Adipocyte (in vitro differentiated cells): ENCODE data around the gene VPS26C.

Experiments used
- DNase-seq: peaks from one replicate; pipeline ENCODE4 v3.0.0-alpha.2; 2015; ENCODE audit warnings: low read depth
- H3K27me3 ChIP-seq: replicated peaks from 2 replicates; pipeline ENCODE4 v1.7.0; 2013; ENCODE audit warnings: mild to moderate bottlenecking, low read length, moderate library complexity; ENCODE audit not compliant: control insufficient read depth, insufficient read depth
- H3K36me3 ChIP-seq: 2 replicates; pipeline ENCODE4 v1.7.0; 2013; ENCODE audit warnings: low read length, mild to moderate bottlenecking, moderate library complexity; ENCODE audit not compliant: control insufficient read depth, insufficient read depth, severe bottlenecking
- H3K4me1 ChIP-seq: 2 replicates; pipeline ENCODE4 v1.7.0; 2013; ENCODE audit warnings: mild to moderate bottlenecking, low read length, moderate library complexity; ENCODE audit not compliant: control insufficient read depth, insufficient read depth
- H3K4me3 ChIP-seq: 2 replicates; pipeline ENCODE4 v1.7.0; 2013; ENCODE audit warnings: mild to moderate bottlenecking, low read length, moderate library complexity
- H3K9ac ChIP-seq: 2 replicates; pipeline ENCODE4 v1.7.0; 2013; ENCODE audit warnings: mild to moderate bottlenecking, low read length, moderate library complexity
- H3K9me3 ChIP-seq: 2 replicates; pipeline ENCODE4 v1.7.0; 2013; ENCODE audit warnings: mild to moderate bottlenecking, low read length, moderate library complexity; ENCODE audit not compliant: control insufficient read depth

VPS26C gene

DNA sequence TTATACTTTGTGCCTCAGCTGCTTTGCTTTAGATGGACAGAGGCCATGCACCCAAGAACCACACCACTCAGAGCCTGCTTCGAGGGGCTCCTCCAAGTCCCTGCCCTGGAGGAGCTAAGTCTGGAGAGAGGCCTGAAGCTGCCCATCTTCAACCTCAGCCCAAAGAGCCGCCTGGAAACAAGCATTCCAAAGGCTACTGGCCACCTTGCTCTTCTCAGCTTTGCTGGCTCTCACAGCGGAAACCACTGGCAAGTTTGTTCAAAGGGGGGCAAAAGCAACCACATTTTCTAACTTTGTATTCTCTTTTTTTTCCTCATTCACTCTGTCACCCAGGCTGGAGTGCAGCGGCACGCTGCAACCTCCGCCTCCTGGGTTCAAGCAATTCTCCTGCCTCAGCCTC, 23.2 kb downstream of the VPS26C start:
- DNase-seq = no peak
- no peaks in the 10 kb centered on the region for H3K9me3 ChIP-seq
- no peak overlapping the region for H3K4me3 ChIP-seq
- peaks cover 15% of the 10 kb centered on the region for H3K36me3 ChIP-seq
- no peak overlapping the region for H3K9ac ChIP-seq
- H3K27me3 ChIP-seq = no peaks in the 10 kb centered on the region
- H3K4me1 ChIP-seq = peaks cover 4% of the 10 kb centered on the region

DNA sequence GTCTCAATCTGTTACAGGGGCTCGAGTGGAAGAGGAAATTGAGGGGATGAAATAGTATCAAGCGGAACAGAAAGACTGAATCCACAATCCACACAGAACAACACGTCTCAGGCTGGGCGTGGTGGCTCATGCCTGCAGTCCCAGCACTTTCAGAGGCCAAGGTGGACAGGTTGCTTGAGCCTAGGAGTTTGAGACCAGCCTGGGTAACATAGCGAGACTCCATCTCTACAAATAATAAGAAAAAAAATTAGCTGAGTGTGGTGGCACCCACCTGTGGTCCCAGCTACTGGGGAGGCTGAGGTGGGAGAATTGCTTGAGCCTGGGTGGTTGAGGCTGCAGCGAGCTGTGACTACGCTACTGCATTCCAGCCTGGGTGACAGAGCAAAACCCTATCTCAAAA, 25.7 kb downstream of the VPS26C start:
- H3K36me3 ChIP-seq = peaks cover 40% of the 10 kb centered on the region

DNA sequence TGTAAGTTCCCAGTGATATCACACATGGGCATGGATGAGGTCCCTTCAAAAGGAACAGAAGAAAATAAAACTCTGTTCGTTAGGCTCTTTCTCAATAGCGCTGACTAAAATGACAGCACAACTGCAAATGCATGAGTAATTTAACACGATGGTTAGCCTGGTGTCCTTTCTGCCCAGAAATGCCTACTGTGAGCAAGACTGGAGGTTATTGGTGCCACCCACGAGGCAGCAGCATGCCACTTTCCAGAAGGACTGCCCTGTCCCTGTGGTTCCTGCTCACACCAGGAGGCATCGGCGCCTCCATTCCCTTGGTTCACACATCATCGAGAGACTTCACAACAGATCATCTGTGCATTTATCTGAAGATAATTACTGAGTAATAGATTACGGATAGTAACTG, 26.2 kb downstream of the VPS26C start:
- Histone ChIP-seq H3K9ac (no peak overlapping the region), H3K27me3 (no peaks in the 10 kb centered on the region), H3K36me3 (peaks cover 42% of the 10 kb centered on the region), H3K9me3 (no peaks in the 10 kb centered on the region), H3K4me3 (no peak overlapping the region), H3K4me1 (no peaks in the 10 kb centered on the region)
- DNase-seq = no peak

More for the DNA sequence above, 25.7 kb downstream of the VPS26C start:
- Histone ChIP-seq H3K9ac (no peak overlapping the region), H3K4me1 (no peaks in the 10 kb centered on the region), H3K9me3 (no peaks in the 10 kb centered on the region), H3K27me3 (no peaks in the 10 kb centered on the region), H3K4me3 (no peak overlapping the region)
- DNase-seq = no peak

DNA sequence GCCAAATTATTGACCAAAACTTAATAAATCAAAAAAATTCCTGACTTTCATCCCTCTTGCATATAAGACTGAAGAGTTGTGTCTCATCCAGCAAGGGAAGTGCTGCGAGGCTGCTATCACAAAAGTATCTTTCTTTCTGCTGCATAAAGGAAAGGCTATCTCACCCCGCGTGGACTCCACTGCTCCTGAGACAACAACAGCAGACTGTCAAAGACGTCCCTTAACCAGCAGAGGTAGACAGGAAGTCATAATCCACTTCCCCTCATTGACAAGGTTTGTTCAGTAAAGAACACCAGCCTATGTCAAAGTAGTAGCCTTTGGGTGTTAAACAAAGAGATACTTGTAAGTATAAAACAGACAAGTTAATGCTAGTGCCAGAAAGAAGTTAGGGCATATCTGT, 29.4 kb downstream of the VPS26C start:
- peaks cover 44% of the 10 kb centered on the region for H3K36me3 ChIP-seq
- no peaks in the 10 kb centered on the region for H3K9me3 ChIP-seq
- H3K9ac ChIP-seq = no peak overlapping the region
- no peaks in the 10 kb centered on the region for H3K4me1 ChIP-seq
- DNase-seq = no peak
- no peaks in the 10 kb centered on the region for H3K27me3 ChIP-seq
- H3K4me3 ChIP-seq = no peak overlapping the region

DNA sequence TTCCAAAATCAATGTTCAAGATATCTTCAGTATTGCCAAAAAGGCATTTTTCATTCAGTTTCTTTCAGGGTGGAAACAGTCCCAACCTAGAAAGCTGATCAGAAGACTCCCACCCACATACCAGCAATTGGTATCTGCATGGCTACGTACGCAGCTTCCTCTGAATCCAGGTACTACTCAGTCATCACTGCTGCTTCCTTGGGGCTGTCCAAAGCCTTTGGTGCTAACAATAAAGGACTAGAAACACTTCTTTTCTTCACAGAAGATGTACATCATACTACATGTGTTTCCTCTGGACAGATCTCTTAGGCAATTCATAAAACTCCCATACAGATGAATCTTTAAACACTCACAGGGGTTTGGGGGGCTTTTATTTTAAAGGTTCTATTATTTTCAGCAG, 29.8 kb downstream of the VPS26C start:
- H3K4me1 ChIP-seq = no peaks in the 10 kb centered on the region
- no peak overlapping the region for H3K4me3 ChIP-seq
- no peaks in the 10 kb centered on the region for H3K9me3 ChIP-seq
- peaks cover 49% of the 10 kb centered on the region for H3K36me3 ChIP-seq
- H3K27me3 ChIP-seq = no peaks in the 10 kb centered on the region
- no peak for DNase-seq
- no peak overlapping the region for H3K9ac ChIP-seq

DNA sequence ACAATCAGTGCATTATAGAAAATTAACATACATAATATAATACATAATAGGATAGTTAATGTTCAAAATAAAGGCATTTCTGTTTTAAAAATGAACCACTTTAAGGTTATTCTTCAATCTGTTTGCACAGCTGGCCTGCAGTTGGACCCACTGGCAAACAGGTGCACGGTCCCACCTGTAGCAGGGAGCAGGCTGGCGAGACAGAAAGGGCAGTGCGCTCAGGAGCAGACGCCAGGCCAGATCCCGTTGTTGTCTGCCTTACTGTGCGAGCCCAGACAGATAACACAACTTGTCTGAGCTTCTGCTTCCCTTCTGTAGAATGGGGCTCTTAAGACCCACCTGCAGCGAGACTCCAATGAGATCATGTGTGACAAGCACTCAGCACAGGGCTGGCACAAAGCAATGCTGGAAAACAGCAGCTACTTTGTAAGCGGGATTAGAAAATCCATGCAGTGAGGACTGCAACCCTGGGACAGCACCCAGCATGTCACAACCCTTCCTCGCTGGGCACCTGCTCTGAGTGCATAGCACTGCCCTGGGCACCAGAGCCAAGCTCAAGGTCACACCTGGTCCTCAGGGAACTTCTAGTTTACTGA, 33.5 kb downstream of the VPS26C start:
- H3K4me3 ChIP-seq = no peak overlapping the region
- no peak overlapping the region for H3K9ac ChIP-seq
- H3K9me3 ChIP-seq = no peaks in the 10 kb centered on the region
- no peaks in the 10 kb centered on the region for H3K27me3 ChIP-seq
- H3K36me3 ChIP-seq = peaks cover 70% of the 10 kb centered on the region
- DNase-seq = no peak
- H3K4me1 ChIP-seq = no peaks in the 10 kb centered on the region

DNA sequence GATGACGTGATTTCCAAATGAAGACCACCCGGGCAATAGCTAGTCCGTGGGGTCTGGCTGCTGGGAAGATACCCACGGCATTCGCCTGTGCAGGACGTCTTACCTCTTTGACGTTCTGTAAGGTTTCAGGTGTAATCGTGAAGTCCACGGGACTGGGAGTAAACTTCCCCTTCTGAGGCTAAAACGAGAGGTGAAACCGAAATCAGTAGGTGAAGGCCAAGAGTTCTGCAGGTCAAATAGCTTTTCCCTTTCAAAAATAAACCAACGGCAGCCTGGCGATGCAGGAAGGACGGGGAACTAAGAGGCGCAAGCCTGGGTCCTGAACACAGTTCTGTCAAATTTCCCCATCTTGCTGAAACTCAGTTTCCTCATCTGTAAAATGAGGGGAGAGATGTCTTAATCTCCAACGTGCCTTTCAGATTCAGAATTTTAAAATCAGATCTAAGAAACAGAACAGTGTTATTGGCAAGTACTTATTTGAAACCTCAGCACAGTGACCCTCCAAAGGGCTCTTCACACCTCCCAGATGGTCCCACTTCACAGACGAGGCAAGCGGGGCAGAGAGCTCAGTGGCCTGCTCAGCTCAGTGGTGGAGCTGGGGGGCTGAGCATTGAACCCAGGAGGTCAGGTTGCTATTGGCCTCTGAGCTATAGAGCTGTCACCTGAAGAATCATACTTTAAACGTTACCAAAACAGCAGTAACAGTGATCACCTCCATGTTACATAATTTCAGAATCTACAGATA, 34.7 kb downstream of the VPS26C start:
- Histone ChIP-seq H3K27me3 (no peaks in the 10 kb centered on the region), H3K4me3 (no peak overlapping the region), H3K9ac (no peak overlapping the region), H3K9me3 (no peaks in the 10 kb centered on the region), H3K4me1 (no peaks in the 10 kb centered on the region), H3K36me3 (peaks cover 70% of the 10 kb centered on the region)
- DNase-seq = no peak

DNA sequence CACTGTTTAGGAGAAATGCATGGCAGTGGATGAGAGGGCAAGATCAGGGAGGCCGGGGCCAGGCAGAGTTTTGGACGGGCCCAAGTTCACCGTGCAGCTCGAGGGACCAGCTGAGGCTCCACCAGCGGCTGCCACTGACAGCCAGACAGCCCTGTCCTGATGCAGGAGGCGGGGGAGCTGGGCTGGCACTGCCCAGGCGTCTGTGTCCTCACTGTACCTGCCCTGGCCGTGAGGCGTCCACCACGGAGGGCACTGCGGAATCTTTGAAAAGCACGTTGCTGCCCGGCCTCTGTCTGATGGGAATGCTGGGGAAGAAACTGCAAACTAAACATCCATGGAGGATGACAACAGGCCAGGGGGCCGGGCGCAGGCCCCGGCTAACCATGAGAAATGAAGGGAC, 35.5 kb downstream of the VPS26C start:
- Histone ChIP-seq H3K36me3 (peaks cover 70% of the 10 kb centered on the region), H3K4me3 (no peak overlapping the region), H3K9me3 (no peaks in the 10 kb centered on the region), H3K27me3 (no peaks in the 10 kb centered on the region), H3K9ac (no peak overlapping the region), H3K4me1 (no peaks in the 10 kb centered on the region)
- no peak for DNase-seq

DNA sequence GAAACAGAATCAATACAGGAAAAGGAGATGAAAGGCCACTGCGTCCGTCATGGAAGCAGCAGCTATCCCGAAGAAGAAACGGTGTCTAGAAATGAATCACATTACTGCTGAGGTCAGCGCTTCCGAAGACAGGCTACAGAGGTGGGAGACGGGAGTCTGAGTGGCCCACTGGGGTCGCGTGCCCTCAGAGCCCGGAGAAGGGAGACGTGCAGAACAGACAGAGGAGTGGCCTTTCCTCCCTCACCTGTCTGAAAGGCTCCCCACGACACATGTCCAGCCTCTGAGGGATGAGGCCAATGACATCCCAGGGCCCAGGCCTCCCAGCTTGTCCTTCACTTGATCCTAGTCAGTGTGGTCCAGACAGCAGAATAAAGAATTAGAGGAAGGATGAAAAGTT, 35.9 kb downstream of the VPS26C start:
- Histone ChIP-seq H3K4me1 (no peaks in the 10 kb centered on the region), H3K27me3 (no peaks in the 10 kb centered on the region), H3K9me3 (no peaks in the 10 kb centered on the region), H3K9ac (no peak overlapping the region), H3K36me3 (peaks cover 70% of the 10 kb centered on the region), H3K4me3 (no peak overlapping the region)
- no peak for DNase-seq

DNA sequence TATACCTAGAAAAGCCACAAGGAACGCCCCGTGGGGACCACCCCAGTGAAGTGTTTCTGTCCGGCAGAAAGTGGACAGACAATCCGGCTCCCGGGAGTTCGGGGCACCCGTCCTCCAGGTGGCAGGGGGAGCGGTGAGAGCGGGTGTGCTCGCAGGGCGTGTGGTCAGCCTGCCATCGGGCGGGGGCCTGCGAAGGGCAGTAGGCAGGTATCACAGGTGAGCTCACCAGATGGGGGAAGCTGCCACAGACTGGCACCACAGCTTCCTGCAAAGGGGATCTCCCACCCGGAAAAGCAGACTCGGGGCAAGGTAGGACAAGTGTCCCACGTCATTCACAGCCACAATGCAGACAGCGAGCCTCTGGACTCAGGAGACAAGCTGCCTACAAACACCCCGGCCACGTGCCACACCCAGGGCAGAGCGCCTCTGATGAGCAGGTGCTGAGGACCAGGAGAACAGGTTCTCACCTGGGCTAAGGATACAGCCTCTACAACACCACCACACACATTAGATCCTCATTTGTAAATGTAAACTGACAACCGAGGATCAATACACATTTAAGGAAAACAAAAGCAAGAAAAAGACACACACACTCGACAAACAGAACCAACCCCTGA, 36.4 kb downstream of the VPS26C start:
- no peak overlapping the region for H3K4me3 ChIP-seq

DNA sequence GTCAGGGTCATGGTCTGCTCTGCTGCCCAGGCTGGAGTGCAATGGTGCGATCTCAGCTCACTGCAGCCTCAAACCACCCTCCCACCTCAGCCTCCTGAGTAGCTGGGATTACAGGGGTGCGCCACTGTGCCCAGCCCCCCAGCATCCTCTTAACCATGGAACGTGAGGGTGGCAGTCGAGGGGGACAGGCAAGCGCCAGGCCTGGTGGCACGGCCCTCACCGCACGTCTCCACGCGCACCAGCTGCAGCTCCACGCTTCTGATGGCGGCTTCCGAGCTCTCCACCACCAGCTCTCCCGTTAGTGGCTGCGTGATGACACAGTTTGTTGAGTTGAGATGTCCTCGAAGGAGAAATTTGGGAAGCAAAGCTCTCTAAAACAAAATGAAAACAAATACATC, 39.1 kb downstream of the VPS26C start:
- no peaks in the 10 kb centered on the region for H3K9me3 ChIP-seq
- H3K27me3 ChIP-seq = no peaks in the 10 kb centered on the region
- no peak overlapping the region for H3K4me3 ChIP-seq
- H3K9ac ChIP-seq = no peak overlapping the region
- peaks cover 97% of the 10 kb centered on the region for H3K36me3 ChIP-seq
- DNase-seq = no peak
- H3K4me1 ChIP-seq = no peaks in the 10 kb centered on the region

More for the DNA sequence above, 36.4 kb downstream of the VPS26C start:
- H3K9ac ChIP-seq = no peak overlapping the region
- no peaks in the 10 kb centered on the region for H3K27me3 ChIP-seq
- peaks cover 75% of the 10 kb centered on the region for H3K36me3 ChIP-seq
- no peaks in the 10 kb centered on the region for H3K9me3 ChIP-seq
- no peak for DNase-seq
- no peaks in the 10 kb centered on the region for H3K4me1 ChIP-seq
